Peyer's patch (tissue), 4 donors: ENCODE results near the gene GPR37L1. TPM values are rescaled to one million over a fixed set of nuclear protein-coding genes. Genes with fewer than 3 reads are reported as not detected.

Experiments used
- DNase-seq, 3 donors: peaks; one replicate each; pipeline ENCODE4 v3.0.0-alpha.2; 2017 to 2019
- H3K27ac ChIP-seq, 4 donors: fragments of 200-600 bp; sonication (generic); one replicate each; pipeline ENCODE4 v1.5.1; 2016 to 2019
- H3K27me3 ChIP-seq, 2 donors: fragments of 200-600 bp; sonication (generic); one replicate each; pipeline ENCODE4 v1.5.1; 2019
- H3K36me3 ChIP-seq, 3 donors: fragments of 200-600 bp; sonication (generic); one replicate each; pipeline ENCODE4 v1.5.1; 2016 to 2019
- H3K4me1 ChIP-seq, 4 donors: fragments of 200-600 bp; sonication (generic); one replicate each; pipeline ENCODE4 v1.5.1; 2016 to 2019
- H3K4me3 ChIP-seq, 4 donors: fragments of 200-600 bp; sonication (generic); 1 replicate in 3 of 4; 2 replicates in 1 of 4; pipeline ENCODE4 v1.5.1; 2016 to 2019; ENCODE audit warnings: mild to moderate bottlenecking in 1 of 4
- H3K9me3 ChIP-seq, 4 donors: fragments of 200-600 bp; sonication (generic); one replicate each; pipeline ENCODE4 v1.5.1; 2016 to 2019; ENCODE audit warnings: mild to moderate bottlenecking in 1 of 4
- POLR2A ChIP-seq, 2 donors: fragments of 450-650 bp; IDR thresholded peaks; one replicate each; pipeline ENCODE4 v1.5.1; 2017; ENCODE audit warnings: antibody characterized with exemption in 2 of 2, mild to moderate bottlenecking in 2 of 2, moderate library complexity in 2 of 2
- small RNA-seq, 2 donors: library from RNA; depleted of rRNA; stranded (forward); fragments of <200 nt; gene quantifications; one replicate each; pipeline ENCODE3, GENCODE V24; 2016
- total RNA-seq, 4 donors: library from RNA; depleted of rRNA; stranded (reverse); fragments of >200 nt; gene quantifications; one replicate each; pipeline ENCODE4 v1.1.0, GENCODE V29; 2016
- TF ChIP-seq, protein P1 (sequence below), 6 experiments: fragments of 450-650 bp in 4 of 6; fragments of 200-600 bp in 2 of 6; sonication (generic) in 1 of 6; IDR thresholded peaks; one replicate each; pipeline ENCODE4 v1.5.1; 2017 to 2019; ENCODE audit warnings: antibody characterized with exemption in 6 of 6, mild to moderate bottlenecking in 3 of 6, moderate library complexity in 1 of 6

Gene GPR37L1
- total RNA-seq, 4 donors from 2014 or later = 0.18 to 0.95 (median 0.27) TPM; not detected in 1

DNA sequence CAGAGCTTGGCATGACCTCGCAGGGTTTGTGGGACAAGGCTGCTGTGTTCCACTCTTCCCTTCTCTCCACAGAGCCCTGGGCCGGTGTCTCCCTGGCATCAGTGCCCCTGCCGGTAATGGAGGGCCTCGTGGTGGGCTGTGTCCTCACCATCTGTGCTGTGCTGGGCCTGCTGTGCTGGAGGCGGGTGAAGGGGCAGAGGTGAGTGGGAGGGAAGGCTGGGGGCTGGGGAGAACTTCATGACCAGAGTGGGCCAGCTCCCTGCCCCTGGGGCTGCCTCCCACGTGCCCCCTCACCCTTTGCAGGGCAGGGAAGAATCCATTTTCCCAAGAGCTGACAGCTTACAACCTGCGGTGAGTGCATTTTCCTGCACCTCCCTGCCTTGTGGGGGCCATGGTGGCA is 58.9 kb downstream of the GPR37L1 start:
- Histone ChIP-seq H3K36me3 (no peaks in the 10 kb centered on the region), H3K9me3 (no peaks in the 10 kb centered on the region), H3K4me1 (no peaks in the 10 kb centered on the region), H3K4me3 (no peak overlapping the region), H3K27ac (no peak overlapping the region), H3K27me3 (no peaks in the 10 kb centered on the region)
- TF ChIP-seq POLR2A (IDR thresholded peaks at IDR 0.05) = no peak
- TF ChIP-seq, protein P1, sequence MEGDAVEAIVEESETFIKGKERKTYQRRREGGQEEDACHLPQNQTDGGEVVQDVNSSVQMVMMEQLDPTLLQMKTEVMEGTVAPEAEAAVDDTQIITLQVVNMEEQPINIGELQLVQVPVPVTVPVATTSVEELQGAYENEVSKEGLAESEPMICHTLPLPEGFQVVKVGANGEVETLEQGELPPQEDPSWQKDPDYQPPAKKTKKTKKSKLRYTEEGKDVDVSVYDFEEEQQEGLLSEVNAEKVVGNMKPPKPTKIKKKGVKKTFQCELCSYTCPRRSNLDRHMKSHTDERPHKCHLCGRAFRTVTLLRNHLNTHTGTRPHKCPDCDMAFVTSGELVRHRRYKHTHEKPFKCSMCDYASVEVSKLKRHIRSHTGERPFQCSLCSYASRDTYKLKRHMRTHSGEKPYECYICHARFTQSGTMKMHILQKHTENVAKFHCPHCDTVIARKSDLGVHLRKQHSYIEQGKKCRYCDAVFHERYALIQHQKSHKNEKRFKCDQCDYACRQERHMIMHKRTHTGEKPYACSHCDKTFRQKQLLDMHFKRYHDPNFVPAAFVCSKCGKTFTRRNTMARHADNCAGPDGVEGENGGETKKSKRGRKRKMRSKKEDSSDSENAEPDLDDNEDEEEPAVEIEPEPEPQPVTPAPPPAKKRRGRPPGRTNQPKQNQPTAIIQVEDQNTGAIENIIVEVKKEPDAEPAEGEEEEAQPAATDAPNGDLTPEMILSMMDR (IDR thresholded peaks at IDR 0.05) = no peak
- no peak for DNase-seq

DNA sequence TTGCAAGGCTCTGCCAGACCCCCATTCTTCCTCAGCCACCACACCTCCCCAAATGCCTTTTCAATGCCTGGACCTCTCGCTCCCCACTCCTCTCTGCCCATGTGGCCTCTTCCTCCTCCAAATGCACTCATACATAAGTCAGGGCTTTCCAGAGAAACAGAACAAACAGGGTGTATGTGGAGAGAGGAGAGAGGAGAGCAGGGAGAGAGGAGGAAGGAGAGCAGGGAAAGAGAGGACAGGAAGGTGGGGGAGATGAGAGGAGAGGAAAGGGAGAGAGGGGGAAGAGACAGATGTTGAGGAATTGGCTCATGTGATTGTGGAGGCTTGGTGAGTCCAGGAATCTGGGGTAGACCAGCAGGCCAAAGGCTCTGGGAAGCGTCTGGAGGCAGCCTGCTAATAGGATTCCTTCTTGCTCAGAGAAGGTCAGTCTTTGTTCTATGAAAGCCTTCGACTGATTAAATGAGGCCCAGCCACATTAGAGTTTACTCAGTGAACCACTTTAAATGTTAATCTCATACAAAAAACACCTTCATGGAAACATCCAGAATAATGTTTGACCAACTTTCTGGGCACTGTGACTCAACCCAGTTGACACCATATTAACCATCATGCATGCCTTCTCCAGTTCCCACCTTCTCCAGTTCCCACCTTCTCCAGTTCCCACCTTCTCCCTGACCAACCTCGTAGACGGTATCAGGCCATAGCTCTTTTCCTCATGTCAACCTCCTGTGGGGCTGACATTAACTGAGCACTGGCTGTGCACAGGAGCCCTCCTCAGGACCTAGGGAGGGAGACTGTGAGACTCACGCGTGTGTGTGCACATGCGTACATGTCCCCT is 59.5 kb downstream of the GPR37L1 start:
- Histone ChIP-seq H3K36me3 (no peaks in the 10 kb centered on the region), H3K27ac (no peak overlapping the region), H3K9me3 (no peaks in the 10 kb centered on the region), H3K4me1 (no peaks in the 10 kb centered on the region), H3K27me3 (no peaks in the 10 kb centered on the region), H3K4me3 (no peak overlapping the region)
- DNase-seq = no peak
- no peak for TF ChIP-seq POLR2A (IDR thresholded peaks at IDR 0.05)
- TF ChIP-seq, protein P1 (IDR thresholded peaks at IDR 0.05) = no peak

Small RNA genes within 50 kb of the gene (small RNA-seq; reads per million reads assigned to genes)
- 0 reads per million in 2 donors for gene CRIP1P3

Other genes starting within 250 kb of the GPR37L1 start
- gene SHISA4, start 234.0 kb upstream of the GPR37L1 start, total RNA-seq = 10 to 100 TPM in 1 of 4 donors, 1 to 10 TPM in 3; 2.9 to 10.7 (median 4.8) TPM
- gene LMOD1, start 176.4 kb upstream of the GPR37L1 start, total RNA-seq = 10 to 100 TPM in 3 of 4 donors, 1 to 10 TPM in 1; 10.0 to 70.1 (median 32.6) TPM
- 10 to 100 TPM; 20.6 to 31.0 (median 21.6) TPM for gene TIMM17A, start 167.4 kb upstream of the GPR37L1 start, total RNA-seq
- gene RNPEP, start 140.3 kb upstream of the GPR37L1 start, total RNA-seq = 100 to 1,000 TPM; 165 to 257 (median 204) TPM
- gene ELF3, start 112.3 kb upstream of the GPR37L1 start, total RNA-seq = 100 to 1,000 TPM; 497 to 741 (median 654) TPM
- gene ARL8A, start 21.8 kb downstream of the GPR37L1 start, total RNA-seq = 10 to 100 TPM; 25.7 to 37.1 (median 36.0) TPM
- gene PTPN7, start 37.7 kb downstream of the GPR37L1 start, total RNA-seq = 10 to 100 TPM in 2 of 4 donors, 1 to 10 TPM in 2; 4.7 to 48.7 (median 7.6) TPM
- gene LGR6, start 70.9 kb downstream of the GPR37L1 start, total RNA-seq = 1 to 10 TPM in 3 of 4 donors, under 1 TPM in 1; 0.53 to 3.3 (median 2.3) TPM
- 10 to 100 TPM in 1 of 4 donors, 1 to 10 TPM in 3; 2.0 to 13.2 (median 3.4) TPM for gene UBE2T, start 219.0 kb downstream of the GPR37L1 start, total RNA-seq
- 100 to 1,000 TPM in 2 of 4 donors, 10 to 100 TPM in 2; 33.1 to 131 (median 90.8) TPM for gene PPP1R12B, start 225.8 kb downstream of the GPR37L1 start, total RNA-seq